ENCODE data around the gene ZSCAN22. TPM values are rescaled to one million over a fixed set of nuclear protein-coding genes. Genes with fewer than 3 reads are reported as not detected.
A peak's percentile ranks its signal among the peaks of the same experiment; 100 is the strongest.
"Not testable (repeated sequence)": the region's sequence is repeated elsewhere in the genome, so short reads cannot be mapped to it uniquely, and the experiment has no call there.

The ZSCAN22 gene
- total and polyA plus RNA-seq, 2 experiments from 2014 or later: 0.86 to 2.9 TPM

DNA sequence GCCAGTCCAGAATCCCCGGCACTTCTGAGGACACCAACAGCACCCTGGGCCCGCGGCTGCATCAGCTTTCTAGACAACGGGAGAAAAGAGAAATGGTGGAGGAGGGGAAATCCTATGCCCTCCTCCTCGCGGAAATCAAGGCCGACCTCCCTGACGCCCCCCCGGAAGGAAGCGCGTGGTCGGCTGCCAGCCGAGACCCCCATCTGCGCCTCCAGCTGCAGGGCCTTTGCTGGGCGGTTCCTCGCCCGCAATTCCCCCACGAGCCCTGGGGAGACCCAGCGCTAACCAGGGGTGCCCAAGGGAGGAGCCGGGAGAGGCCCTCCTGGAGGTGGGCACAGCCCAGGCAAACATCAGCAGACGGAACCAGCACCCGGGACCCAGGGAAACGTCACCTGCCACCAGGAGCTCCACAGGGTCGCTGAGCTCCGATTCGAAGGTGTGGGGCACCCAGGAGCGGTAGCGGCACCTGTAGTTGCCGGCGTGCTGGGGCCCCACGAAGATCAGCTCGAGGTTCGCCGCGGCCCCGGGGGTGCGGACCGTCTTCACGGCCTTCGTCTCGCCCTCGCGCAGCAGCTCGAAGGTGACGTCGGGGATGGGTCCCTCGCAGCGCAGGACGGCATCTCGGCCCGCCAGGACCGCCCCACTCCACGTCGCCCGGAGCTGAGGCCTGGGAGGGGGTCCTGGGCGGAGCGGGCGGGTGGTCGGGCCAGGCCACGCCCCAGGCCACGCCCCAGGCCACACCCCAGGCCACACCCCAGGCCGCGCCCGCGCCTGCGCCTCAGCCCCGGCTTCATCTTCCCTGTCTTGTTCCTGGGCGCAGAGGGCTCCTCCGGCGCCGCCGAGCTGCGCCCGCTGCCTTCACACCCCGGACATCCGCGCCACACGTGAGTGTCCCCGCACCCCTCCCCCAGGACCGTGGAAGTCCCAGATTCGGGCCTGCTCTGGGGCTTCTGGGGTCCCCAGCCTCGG lies 20.5 kb downstream of the ZSCAN22 start (continued):
- TF ChIP-seq, protein P1, sequence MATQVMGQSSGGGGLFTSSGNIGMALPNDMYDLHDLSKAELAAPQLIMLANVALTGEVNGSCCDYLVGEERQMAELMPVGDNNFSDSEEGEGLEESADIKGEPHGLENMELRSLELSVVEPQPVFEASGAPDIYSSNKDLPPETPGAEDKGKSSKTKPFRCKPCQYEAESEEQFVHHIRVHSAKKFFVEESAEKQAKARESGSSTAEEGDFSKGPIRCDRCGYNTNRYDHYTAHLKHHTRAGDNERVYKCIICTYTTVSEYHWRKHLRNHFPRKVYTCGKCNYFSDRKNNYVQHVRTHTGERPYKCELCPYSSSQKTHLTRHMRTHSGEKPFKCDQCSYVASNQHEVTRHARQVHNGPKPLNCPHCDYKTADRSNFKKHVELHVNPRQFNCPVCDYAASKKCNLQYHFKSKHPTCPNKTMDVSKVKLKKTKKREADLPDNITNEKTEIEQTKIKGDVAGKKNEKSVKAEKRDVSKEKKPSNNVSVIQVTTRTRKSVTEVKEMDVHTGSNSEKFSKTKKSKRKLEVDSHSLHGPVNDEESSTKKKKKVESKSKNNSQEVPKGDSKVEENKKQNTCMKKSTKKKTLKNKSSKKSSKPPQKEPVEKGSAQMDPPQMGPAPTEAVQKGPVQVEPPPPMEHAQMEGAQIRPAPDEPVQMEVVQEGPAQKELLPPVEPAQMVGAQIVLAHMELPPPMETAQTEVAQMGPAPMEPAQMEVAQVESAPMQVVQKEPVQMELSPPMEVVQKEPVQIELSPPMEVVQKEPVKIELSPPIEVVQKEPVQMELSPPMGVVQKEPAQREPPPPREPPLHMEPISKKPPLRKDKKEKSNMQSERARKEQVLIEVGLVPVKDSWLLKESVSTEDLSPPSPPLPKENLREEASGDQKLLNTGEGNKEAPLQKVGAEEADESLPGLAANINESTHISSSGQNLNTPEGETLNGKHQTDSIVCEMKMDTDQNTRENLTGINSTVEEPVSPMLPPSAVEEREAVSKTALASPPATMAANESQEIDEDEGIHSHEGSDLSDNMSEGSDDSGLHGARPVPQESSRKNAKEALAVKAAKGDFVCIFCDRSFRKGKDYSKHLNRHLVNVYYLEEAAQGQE (IDR thresholded peaks at IDR 0.05; ENCODE audit: unreplicated experiment): no peak
- TF ChIP-seq CREB1 (CRISPR knock-in tag; IDR thresholded peaks at IDR 0.05; ENCODE audit: low read depth) (no peak), POLR2AphosphoS5 (IDR thresholded peaks at IDR 0.05; ENCODE audit: low read depth) (peak; percentile 76), EZH2 (IDR thresholded peaks at IDR 0.05; ENCODE audit: low read depth, unreplicated experiment) (peak; percentile 22)

DNA sequence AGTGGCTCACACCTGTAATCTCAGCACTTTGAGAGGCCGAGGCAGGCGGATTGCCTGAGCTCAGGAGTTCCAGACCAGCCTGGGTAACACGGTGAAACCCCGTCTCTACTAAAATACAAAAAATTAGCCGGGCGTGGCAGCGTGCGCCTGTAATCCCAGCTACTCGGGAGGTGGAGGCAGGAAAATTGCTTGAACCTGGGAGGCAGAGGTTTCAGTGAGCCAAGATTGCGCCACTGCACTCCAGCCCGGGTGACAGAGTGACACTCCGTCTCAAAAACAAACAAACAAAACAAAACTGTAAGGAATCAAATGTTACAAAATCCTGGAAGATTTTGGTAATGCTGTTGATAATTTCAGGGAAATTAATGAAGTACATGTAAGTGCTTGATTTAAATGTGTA lies 21.3 kb downstream of the ZSCAN22 start:
- not testable (repeated sequence) for H3K79me2 ChIP-seq (replicated peaks; ENCODE audit: insufficient read depth); H3F3A ChIP-seq (replicated peaks; ENCODE audit: low read depth); H3K27ac ChIP-seq (ENCODE audit: low read depth); ATAC-seq; DNase-seq (ENCODE audit: low spot score); H4K20me1 ChIP-seq (replicated peaks; ENCODE audit: insufficient read depth); H3K9me3 Mint-ChIP-seq; H3K4me1 Mint-ChIP-seq; H3K27ac Mint-ChIP-seq; H3K36me3 Mint-ChIP-seq (ENCODE audit: low read depth); H3K36me3 ChIP-seq (ENCODE audit: insufficient read depth); H3K4me1 ChIP-seq (ENCODE audit: insufficient read depth); H3K9me2 ChIP-seq (ENCODE audit: insufficient read depth)
- TF ChIP-seq EZH2 (IDR thresholded peaks at IDR 0.05; ENCODE audit: low read depth, unreplicated experiment): peak; percentile 7
- peaks cover 27% of the 10 kb centered on the region for H3K27me3 Mint-ChIP-seq (ENCODE audit: insufficient read depth, low read depth, poor library complexity)
- peak overlapping the region; percentile 99 for H2AFZ ChIP-seq
- peaks cover 38% of the 10 kb centered on the region for H3K27me3 ChIP-seq (ENCODE audit: insufficient read depth)
- H3K4me3 Mint-ChIP-seq: peak overlapping the region; percentile 90
- H3K4me3 ChIP-seq: peak overlapping the region; percentile 94
- H3K4me2 ChIP-seq: peak overlapping the region; percentile 96

DNA sequence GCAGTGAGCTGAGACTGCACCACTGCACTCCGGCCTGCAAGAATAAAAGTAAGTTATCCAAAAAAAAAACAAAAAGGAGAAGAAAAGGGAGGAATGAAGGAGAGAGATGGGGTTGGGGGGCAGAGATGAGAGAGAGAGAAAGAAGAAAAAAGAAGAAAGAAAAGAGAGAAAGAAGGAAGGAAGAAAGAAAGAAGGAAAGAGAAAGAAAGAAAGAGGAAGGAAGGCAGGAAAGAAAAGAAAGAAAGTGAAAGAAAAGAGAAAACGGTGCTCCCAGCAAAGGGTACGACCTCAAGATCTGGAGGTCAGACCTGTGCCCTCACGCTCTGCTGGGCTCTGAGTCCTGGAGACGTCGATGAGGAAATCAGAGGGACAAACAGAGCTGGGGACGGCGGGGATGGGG lies 22.8 kb downstream of the ZSCAN22 start:
- no peak overlapping the region for H3K27ac Mint-ChIP-seq
- TF ChIP-seq CREB1 (CRISPR knock-in tag; IDR thresholded peaks at IDR 0.05; ENCODE audit: low read depth) (no peak), ZNF114 (CRISPR knock-in tag; IDR thresholded peaks at IDR 0.05) (no peak), EZH2phosphoT487 (IDR thresholded peaks at IDR 0.05; ENCODE audit: unreplicated experiment) (no peak), POLR2AphosphoS5 (IDR thresholded peaks at IDR 0.05; ENCODE audit: low read depth) (no peak), NANOG (IDR thresholded peaks at IDR 0.05; ENCODE audit: borderline replicate concordance) (no peak), EZH2 (IDR thresholded peaks at IDR 0.05; ENCODE audit: low read depth, unreplicated experiment) (no peak), JUNB (IDR thresholded peaks at IDR 0.05; ENCODE audit: unreplicated experiment) (no peak), ZNF331 (CRISPR knock-in tag; IDR thresholded peaks at IDR 0.05; ENCODE audit: low read depth) (no peak), STAT1 (IDR thresholded peaks at IDR 0.05; ENCODE audit: unreplicated experiment) (no peak)
- TF ChIP-seq, protein P2, sequence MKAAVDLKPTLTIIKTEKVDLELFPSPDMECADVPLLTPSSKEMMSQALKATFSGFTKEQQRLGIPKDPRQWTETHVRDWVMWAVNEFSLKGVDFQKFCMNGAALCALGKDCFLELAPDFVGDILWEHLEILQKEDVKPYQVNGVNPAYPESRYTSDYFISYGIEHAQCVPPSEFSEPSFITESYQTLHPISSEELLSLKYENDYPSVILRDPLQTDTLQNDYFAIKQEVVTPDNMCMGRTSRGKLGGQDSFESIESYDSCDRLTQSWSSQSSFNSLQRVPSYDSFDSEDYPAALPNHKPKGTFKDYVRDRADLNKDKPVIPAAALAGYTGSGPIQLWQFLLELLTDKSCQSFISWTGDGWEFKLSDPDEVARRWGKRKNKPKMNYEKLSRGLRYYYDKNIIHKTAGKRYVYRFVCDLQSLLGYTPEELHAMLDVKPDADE (IDR thresholded peaks at IDR 0.05): no peak
- TF ChIP-seq, protein P1 (IDR thresholded peaks at IDR 0.05; ENCODE audit: unreplicated experiment): no peak

More for the DNA sequence above, 22.8 kb downstream of the ZSCAN22 start:
- Mint-ChIP-seq H3K27me3 (ENCODE audit: insufficient read depth, low read depth, poor library complexity) (peaks cover 27% of the 10 kb centered on the region), H3K9me3 (no peaks in the 10 kb centered on the region), H3K4me1 (peaks cover 3% of the 10 kb centered on the region; the same call in 2 of the 3 replicates), H3K4me3 (peak overlapping the region; percentile 36; the same call in 1 of the 3 replicates), H3K36me3 (ENCODE audit: low read depth) (no peaks in the 10 kb centered on the region; the same call in 2 of the 3 replicates)
- Histone ChIP-seq H3K36me3 (ENCODE audit: insufficient read depth) (no peaks in the 10 kb centered on the region), H3K27me3 (ENCODE audit: insufficient read depth) (peaks cover 43% of the 10 kb centered on the region), H3K4me2 (no peak overlapping the region; the same call in 1 of the 2 replicates), H3F3A (replicated peaks; ENCODE audit: low read depth) (peaks cover 4% of the 10 kb centered on the region; the same call in 1 of the 2 replicates), H3K27ac (ENCODE audit: low read depth) (no peak overlapping the region), H4K20me1 (replicated peaks; ENCODE audit: insufficient read depth) (no peaks in the 10 kb centered on the region; the same call in 1 of the 2 replicates), H3K4me1 (ENCODE audit: insufficient read depth) (no peaks in the 10 kb centered on the region), H2AFZ (no peak overlapping the region), H3K79me2 (replicated peaks; ENCODE audit: insufficient read depth) (no peaks in the 10 kb centered on the region), H3K9me2 (ENCODE audit: insufficient read depth) (no peaks in the 10 kb centered on the region), H3K4me3 (no peak overlapping the region)
- no peak for DNase-seq (ENCODE audit: low spot score)
- no peak for ATAC-seq

All from GM23338 (cell line).